HG03378 (cell line): ENCODE results near the gene C2orf66.

Experiments
- ATAC-seq: cut with Tn5 transposase; IDR thresholded peaks from one replicate; pipeline ENCODE4 v1.9.1; 2021; ENCODE audit warnings: mild to moderate bottlenecking, moderate library complexity; ENCODE audit not compliant: unreplicated experiment

C2orf66 gene

DNA sequence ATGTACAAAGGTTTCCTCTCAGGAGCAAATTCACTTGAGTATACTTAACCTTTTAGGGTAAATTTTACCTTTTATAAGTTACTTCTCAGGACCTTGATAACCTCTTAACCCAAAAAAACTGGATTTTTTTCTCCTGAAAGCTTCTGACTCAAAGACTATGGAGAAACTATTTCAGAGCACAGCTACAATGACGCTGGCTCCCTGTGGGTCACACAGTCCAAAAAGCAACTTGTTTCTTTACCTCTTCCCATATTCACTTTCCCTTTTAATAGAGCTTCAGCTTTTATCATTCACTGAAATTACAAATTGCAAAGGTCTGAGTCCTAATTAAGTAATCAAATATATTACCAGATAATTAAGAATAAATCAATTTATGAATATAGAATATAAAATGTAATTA is 42.1 kb downstream of the C2orf66 start:
- no peak for ATAC-seq

DNA sequence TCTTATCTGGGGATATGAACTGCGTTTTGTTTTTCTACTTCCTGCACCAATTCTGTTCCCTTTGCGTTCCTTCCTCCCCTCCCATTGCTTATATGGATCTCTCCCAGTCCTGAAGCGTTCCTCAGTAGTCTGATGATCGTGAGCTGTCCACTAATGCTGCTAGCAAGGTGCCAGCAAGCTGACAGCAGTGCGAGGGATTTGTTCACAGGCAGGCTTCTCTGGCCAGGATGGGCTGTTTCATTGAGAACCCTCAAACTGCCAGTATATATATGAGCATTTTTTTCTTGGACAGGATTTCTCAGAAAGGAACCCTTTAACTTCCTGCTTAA is 49.8 kb downstream of the C2orf66 start:
- ATAC-seq, result no peak

DNA sequence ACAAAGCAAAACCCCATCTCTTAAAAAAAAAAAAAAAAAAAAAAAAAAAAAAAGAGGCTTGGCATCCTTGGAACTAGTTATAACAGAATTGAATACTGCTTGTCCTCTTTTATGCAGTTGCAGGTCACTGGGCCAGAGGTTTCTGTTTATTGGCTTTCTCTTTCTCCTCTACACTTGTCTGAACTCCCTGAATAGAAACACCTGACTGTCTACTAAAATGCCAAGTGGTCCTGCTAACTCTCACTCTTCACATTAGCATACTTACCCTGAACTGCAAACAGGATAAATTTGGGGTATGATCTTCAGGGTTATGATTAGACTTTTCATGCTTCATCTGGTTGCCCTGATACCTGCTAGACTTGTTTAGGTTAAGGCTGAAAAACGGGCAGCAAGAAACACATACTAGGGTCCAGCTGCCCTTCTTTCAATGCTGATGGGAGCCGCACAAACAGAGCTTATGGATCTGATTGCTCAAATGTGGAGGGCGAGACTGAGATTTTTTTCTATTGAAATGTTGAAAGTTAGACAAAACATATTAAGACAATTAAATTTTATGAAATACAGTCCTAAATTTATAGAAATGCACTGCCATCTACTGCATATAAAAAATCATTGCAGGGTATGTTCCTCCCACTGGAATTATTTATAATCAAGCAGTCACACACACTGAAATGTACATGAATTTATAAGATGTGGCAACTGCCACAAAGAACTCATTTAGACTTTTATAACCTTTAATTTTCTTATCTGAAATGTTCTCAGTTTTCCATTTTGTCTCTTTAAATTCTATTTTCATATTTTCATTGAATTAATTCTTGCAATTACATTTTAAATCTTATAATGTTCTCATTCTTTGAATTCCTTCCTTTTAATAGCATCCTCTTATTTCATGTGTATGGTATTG is 50.4 kb downstream of the C2orf66 start:
- ATAC-seq, result no peak
